H1 (cell line): Measurements from ENCODE around the gene SLC25A51. TPM values are rescaled to one million over a fixed set of nuclear protein-coding genes. Genes with fewer than 3 reads are reported as not detected.

Experiments
- CHD2 ChIP-seq: IDR thresholded peaks from 2 replicates; pipeline ENCODE4 v1.6.1; 2012; ENCODE audit warnings: low read length, improper control_type of control experiment
- E2F6 ChIP-seq: IDR thresholded peaks from 2 replicates; pipeline ENCODE4 v1.6.1; 2012; ENCODE audit warnings: inconsistent platforms
- NANOG ChIP-seq: IDR thresholded peaks from 2 replicates; pipeline ENCODE4 v1.6.1; 2011; ENCODE audit warnings: low read length, low read depth, mild to moderate bottlenecking, inconsistent platforms; ENCODE audit not compliant: insufficient read depth, poor library complexity, severe bottlenecking
- POU5F1 ChIP-seq: IDR thresholded peaks from 2 replicates; pipeline ENCODE4 v1.6.1; 2011; ENCODE audit warnings: low read depth, mild to moderate bottlenecking, low read length, moderate library complexity
- RXRA ChIP-seq: IDR thresholded peaks from 2 replicates; pipeline ENCODE4 v1.6.1; 2011; ENCODE audit warnings: low read depth, mild to moderate bottlenecking, low read length, moderate library complexity; ENCODE audit not compliant: insufficient read depth
- TEAD4 ChIP-seq: IDR thresholded peaks from 2 replicates; pipeline ENCODE4 v1.6.1; 2012; ENCODE audit warnings: low read depth, low read length, inconsistent platforms, mixed read lengths
- polyA plus RNA-seq, 7 experiments: library from polyadenylated mRNA; depleted of rRNA in 3 of 7; stranded (reverse) in 5 of 7; unstranded in 2 of 7; fragments of >200 nt in 5 of 7; fragments of 200-250 nt in 2 of 7; gene quantifications; 1 replicate in 5 of 7; 2 replicates in 1 of 7; 4 replicates in 1 of 7; pipeline versions ENCODE4 v1.2.1 to v1.2.3, GENCODE V29; 2011 to 2013; ENCODE audit warnings: missing spikeins in 2 of 7, mixed read lengths in 2 of 7
- total RNA-seq: library from RNA; stranded (reverse); fragmentation: NEBNext Ultra II Directional; extraction: Animal tissue kit (Norgen Biotek cat#: 25700); gene quantifications from 2 replicates; pipeline ENCODE4 v1.2.1, GENCODE V29; 2021

SLC25A51 gene
- total and polyA plus RNA-seq, 2 of the 8 experiments (the other 6 are each of a cell fraction or from before 2014, with no cell fraction given): 8.0 to 14.5 TPM

DNA sequence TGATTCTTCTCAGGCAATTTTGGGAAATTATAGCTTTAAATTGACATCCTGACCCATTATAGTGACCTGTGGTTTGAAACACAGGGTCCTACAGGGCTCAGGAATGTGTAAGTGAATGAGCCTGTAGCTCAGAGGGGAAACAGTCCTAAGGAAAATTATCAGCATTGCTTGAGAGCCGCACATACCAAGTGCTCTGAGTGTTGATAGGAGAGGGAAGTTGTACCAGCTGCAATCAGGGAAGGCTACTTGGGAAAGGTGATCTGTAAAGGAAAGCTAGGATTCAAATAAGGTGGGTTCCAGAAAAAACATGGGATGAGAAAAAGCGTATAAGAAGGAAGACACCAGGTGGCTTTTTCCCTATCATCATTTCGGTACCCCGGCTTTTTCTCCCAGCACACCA lies 4.4 kb upstream of the SLC25A51 start (continued):
- TF ChIP-seq CHD2: no peak
- TF ChIP-seq NANOG: no peak
- no peak for TF ChIP-seq E2F6
- no peak for TF ChIP-seq RXRA
- TF ChIP-seq POU5F1: no peak
- no peak for TF ChIP-seq TEAD4
